Ovary (tissue), 3 donors: ENCODE measurements around the gene THRB.

Source experiments
- POLR2A ChIP-seq: fragments of 450-650 bp; IDR thresholded peaks from one replicate; pipeline ENCODE4 v1.6.1; 2017; ENCODE audit warnings: antibody characterized with exemption, mild to moderate bottlenecking, moderate library complexity
- TF ChIP-seq, protein P1 (sequence below), 3 donors: fragments of 450-650 bp in 2 of 3; fragments of 200-600 bp in 1 of 3; IDR thresholded peaks; one replicate each; pipeline versions ENCODE4 v1.5.1 to v1.8.0; 2016 to 2022; ENCODE audit warnings: antibody characterized with exemption in 3 of 3, mild to moderate bottlenecking in 1 of 3
- donor health status: DM: no; HTN: no; CAD: no.

DNA sequence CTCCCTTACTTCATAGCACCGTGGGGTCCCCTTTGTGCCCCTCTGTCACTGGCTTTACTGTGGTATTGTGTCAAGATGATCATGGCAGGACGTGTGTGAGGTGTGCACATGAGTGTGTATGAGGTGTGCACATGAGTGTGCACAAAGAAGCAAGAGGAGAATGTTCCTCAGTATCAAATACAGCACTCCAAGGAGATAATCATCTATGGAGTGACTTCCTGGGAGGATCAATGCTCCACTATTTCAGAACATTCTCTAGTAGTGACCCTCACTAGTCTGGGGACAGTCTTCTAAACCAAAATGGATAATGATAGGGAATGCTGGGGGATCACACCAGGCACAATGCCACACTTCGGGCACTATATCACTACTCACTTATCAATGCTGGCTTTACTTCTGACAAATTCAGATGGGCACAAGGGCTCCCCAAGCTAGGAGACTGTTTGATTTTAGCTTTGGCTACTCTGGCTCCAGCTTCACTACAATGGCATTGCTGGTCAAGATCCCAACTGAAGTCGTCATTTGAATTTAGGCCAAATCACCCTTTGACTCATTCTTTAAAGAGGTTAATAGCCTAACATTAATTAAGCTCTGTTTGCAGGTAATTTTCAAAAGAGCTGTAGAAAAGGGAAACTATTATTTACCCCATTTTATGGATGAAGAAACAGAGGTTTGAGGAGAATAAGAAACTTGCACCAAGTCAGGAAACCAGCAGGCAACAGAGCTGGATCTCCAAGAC is 124.1 kb downstream of the THRB start:
- no peak for TF ChIP-seq POLR2A
- TF ChIP-seq, protein P1, sequence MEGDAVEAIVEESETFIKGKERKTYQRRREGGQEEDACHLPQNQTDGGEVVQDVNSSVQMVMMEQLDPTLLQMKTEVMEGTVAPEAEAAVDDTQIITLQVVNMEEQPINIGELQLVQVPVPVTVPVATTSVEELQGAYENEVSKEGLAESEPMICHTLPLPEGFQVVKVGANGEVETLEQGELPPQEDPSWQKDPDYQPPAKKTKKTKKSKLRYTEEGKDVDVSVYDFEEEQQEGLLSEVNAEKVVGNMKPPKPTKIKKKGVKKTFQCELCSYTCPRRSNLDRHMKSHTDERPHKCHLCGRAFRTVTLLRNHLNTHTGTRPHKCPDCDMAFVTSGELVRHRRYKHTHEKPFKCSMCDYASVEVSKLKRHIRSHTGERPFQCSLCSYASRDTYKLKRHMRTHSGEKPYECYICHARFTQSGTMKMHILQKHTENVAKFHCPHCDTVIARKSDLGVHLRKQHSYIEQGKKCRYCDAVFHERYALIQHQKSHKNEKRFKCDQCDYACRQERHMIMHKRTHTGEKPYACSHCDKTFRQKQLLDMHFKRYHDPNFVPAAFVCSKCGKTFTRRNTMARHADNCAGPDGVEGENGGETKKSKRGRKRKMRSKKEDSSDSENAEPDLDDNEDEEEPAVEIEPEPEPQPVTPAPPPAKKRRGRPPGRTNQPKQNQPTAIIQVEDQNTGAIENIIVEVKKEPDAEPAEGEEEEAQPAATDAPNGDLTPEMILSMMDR (IDR thresholded peaks at IDR 0.05), result no peak
